Measurements from ENCODE around the gene MS4A13.
"Not testable (repeated sequence)": the region's sequence is repeated elsewhere in the genome, so short reads cannot be mapped to it uniquely, and the experiment has no call there.

The MS4A13 gene

GRCh38 chr11:60528934-60529333 lies 13.7 kb downstream of the MS4A13 start:
- Histone ChIP-seq H3K36me3 (ENCODE audit: control insufficient read depth in 1 of 2, insufficient read depth in 2 of 2, low read length in 2 of 2) (no peaks in the 10 kb centered on the region), H3K27me3 (ENCODE audit: control insufficient read depth in 1 of 2, insufficient read depth in 2 of 2, low read length in 2 of 2) (no peaks in the 10 kb centered on the region), H3K4me1 (ENCODE audit: control insufficient read depth in 1 of 2, insufficient read depth in 2 of 2, low read length in 2 of 2) (no peaks in the 10 kb centered on the region), H3K9ac (ENCODE audit: low read depth in 1 of 2, low read length in 2 of 2) (no peak overlapping the region), H3K27ac (ENCODE audit: low read depth, low read length) (no peak overlapping the region), H3K9me3 (ENCODE audit: control insufficient read depth in 1 of 2, low read length in 2 of 2) (no peaks in the 10 kb centered on the region), H3K4me3 (ENCODE audit: low read depth in 1 of 2, low read length in 2 of 2) (no peak overlapping the region)

DNA sequence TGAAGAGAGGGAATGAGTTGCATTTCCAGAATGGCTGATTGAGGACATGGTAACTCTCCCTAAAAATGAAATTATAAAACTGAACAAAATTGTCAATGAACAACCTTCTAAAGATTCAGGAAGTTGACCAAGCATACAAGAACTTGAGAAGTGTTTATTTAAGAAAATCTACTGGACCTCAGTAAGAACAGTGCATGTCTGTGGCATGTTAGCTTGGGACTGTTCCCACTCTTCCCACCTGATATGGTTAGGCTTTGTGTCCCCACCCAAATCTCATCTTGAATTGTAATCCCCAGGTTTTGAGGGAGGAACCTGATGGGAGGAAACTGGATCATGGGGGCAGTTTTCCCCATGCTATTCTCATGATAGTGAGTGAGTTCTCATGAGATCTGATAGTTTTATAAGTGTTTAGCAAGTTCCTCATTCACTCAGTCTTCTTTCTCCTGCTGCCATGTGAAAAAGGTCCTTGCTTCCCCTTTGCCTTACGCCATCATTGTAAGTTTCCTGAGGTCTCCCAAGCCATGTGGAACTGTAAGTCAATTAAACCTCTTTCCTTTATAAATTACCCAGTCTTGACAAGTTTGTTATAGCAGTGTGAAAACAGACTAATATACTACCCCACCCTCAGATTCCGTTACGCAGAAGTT lies 15.4 kb downstream of the MS4A13 start:
- Histone ChIP-seq H3K27me3 (ENCODE audit: control insufficient read depth in 1 of 2, insufficient read depth in 2 of 2, low read length in 2 of 2) (no peaks in the 10 kb centered on the region), H3K36me3 (ENCODE audit: control insufficient read depth in 1 of 2, insufficient read depth in 2 of 2, low read length in 2 of 2) (no peaks in the 10 kb centered on the region), H3K4me3 (ENCODE audit: low read depth in 1 of 2, low read length in 2 of 2) (no peak overlapping the region), H3K4me1 (ENCODE audit: control insufficient read depth in 1 of 2, insufficient read depth in 2 of 2, low read length in 2 of 2) (no peaks in the 10 kb centered on the region), H3K9me3 (ENCODE audit: control insufficient read depth in 1 of 2, low read length in 2 of 2) (no peaks in the 10 kb centered on the region), H3K9ac (ENCODE audit: low read depth in 1 of 2, low read length in 2 of 2) (no peak overlapping the region), H3K27ac (ENCODE audit: low read depth, low read length) (no peak overlapping the region)

DNA sequence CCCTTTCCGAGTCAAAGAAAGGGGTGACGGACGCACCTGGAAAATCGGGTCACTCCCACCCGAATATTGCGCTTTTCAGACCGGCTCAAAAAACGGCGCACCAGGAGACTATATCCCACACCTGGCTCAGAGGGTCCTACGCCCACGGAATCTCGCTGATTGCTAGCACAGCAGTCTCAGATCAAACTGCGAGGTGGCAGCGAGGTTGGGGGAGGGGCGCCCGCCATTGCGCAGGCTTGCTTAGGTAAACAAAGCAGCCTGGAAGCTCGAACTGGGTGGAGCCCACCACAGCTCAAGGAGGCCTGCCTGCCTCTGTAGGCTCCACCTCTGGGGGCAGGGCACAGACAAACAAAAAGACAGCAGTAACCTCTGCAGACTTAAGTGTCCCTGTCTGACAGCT lies 17.2 kb downstream of the MS4A13 start:
- not testable (repeated sequence) for H3K36me3 ChIP-seq (ENCODE audit: control insufficient read depth in 1 of 2, insufficient read depth in 2 of 2, low read length in 2 of 2); H3K4me3 ChIP-seq (ENCODE audit: low read depth in 1 of 2, low read length in 2 of 2); H3K27ac ChIP-seq (ENCODE audit: low read depth, low read length); H3K4me1 ChIP-seq (ENCODE audit: control insufficient read depth in 1 of 2, insufficient read depth in 2 of 2, low read length in 2 of 2); H3K27me3 ChIP-seq (ENCODE audit: control insufficient read depth in 1 of 2, insufficient read depth in 2 of 2, low read length in 2 of 2); H3K9ac ChIP-seq (ENCODE audit: low read depth in 1 of 2, low read length in 2 of 2); H3K9me3 ChIP-seq (ENCODE audit: control insufficient read depth in 1 of 2, low read length in 2 of 2)

GRCh38 chr11:60538627-60539026 lies 23.4 kb downstream of the MS4A13 start:
- H3K9me3 ChIP-seq (ENCODE audit: control insufficient read depth in 1 of 2, low read length in 2 of 2); H3K27ac ChIP-seq (ENCODE audit: low read depth, low read length); H3K27me3 ChIP-seq (ENCODE audit: control insufficient read depth in 1 of 2, insufficient read depth in 2 of 2, low read length in 2 of 2); H3K36me3 ChIP-seq (ENCODE audit: control insufficient read depth in 1 of 2, insufficient read depth in 2 of 2, low read length in 2 of 2); H3K9ac ChIP-seq (ENCODE audit: low read depth in 1 of 2, low read length in 2 of 2); H3K4me3 ChIP-seq (ENCODE audit: low read depth in 1 of 2, low read length in 2 of 2); H3K4me1 ChIP-seq (ENCODE audit: control insufficient read depth in 1 of 2, insufficient read depth in 2 of 2, low read length in 2 of 2): not testable (repeated sequence)

GRCh38 chr11:60544077-60544476 lies 28.9 kb downstream of the MS4A13 start:
- Histone ChIP-seq H3K9me3 (ENCODE audit: control insufficient read depth in 1 of 2, low read length in 2 of 2) (no peaks in the 10 kb centered on the region), H3K4me1 (ENCODE audit: control insufficient read depth in 1 of 2, insufficient read depth in 2 of 2, low read length in 2 of 2) (no peaks in the 10 kb centered on the region), H3K9ac (ENCODE audit: low read depth in 1 of 2, low read length in 2 of 2) (no peak overlapping the region), H3K27ac (ENCODE audit: low read depth, low read length) (no peak overlapping the region), H3K4me3 (ENCODE audit: low read depth in 1 of 2, low read length in 2 of 2) (no peak overlapping the region), H3K27me3 (ENCODE audit: control insufficient read depth in 1 of 2, insufficient read depth in 2 of 2, low read length in 2 of 2) (no peaks in the 10 kb centered on the region), H3K36me3 (ENCODE audit: control insufficient read depth in 1 of 2, insufficient read depth in 2 of 2, low read length in 2 of 2) (no peaks in the 10 kb centered on the region)

GRCh38 chr11:60561254-60561653 lies 46.1 kb downstream of the MS4A13 start:
- Histone ChIP-seq H3K9me3 (ENCODE audit: control insufficient read depth in 1 of 2, low read length in 2 of 2) (peaks cover 2 to 4% of the 10 kb centered on the region in 2 donors), H3K27me3 (ENCODE audit: control insufficient read depth in 1 of 2, insufficient read depth in 2 of 2, low read length in 2 of 2) (no peaks in the 10 kb centered on the region), H3K4me1 (ENCODE audit: control insufficient read depth in 1 of 2, insufficient read depth in 2 of 2, low read length in 2 of 2) (no peaks in the 10 kb centered on the region), H3K36me3 (ENCODE audit: control insufficient read depth in 1 of 2, insufficient read depth in 2 of 2, low read length in 2 of 2) (no peaks in the 10 kb centered on the region), H3K4me3 (ENCODE audit: low read depth in 1 of 2, low read length in 2 of 2) (no peak overlapping the region), H3K9ac (ENCODE audit: low read depth in 1 of 2, low read length in 2 of 2) (no peak overlapping the region), H3K27ac (ENCODE audit: low read depth, low read length) (no peak overlapping the region)

GRCh38 chr11:60563553-60564235 lies 48.5 kb downstream of the MS4A13 start:
- Histone ChIP-seq H3K27ac (ENCODE audit: low read depth, low read length) (no peak overlapping the region), H3K9me3 (ENCODE audit: control insufficient read depth in 1 of 2, low read length in 2 of 2) (peaks cover 2 to 4% of the 10 kb centered on the region in 2 donors), H3K27me3 (ENCODE audit: control insufficient read depth in 1 of 2, insufficient read depth in 2 of 2, low read length in 2 of 2) (no peaks in the 10 kb centered on the region), H3K4me1 (ENCODE audit: control insufficient read depth in 1 of 2, insufficient read depth in 2 of 2, low read length in 2 of 2) (no peaks in the 10 kb centered on the region), H3K9ac (ENCODE audit: low read depth in 1 of 2, low read length in 2 of 2) (no peak overlapping the region), H3K36me3 (ENCODE audit: control insufficient read depth in 1 of 2, insufficient read depth in 2 of 2, low read length in 2 of 2) (no peaks in the 10 kb centered on the region), H3K4me3 (ENCODE audit: low read depth in 1 of 2, low read length in 2 of 2) (no peak overlapping the region)

- H3K9ac ChIP-seq (ENCODE audit: low read depth in 1 of 2, low read length in 2 of 2): no peak overlapping the region
- H3K27ac ChIP-seq (ENCODE audit: low read depth, low read length): no peak overlapping the region
- H3K4me3 ChIP-seq (ENCODE audit: low read depth in 1 of 2, low read length in 2 of 2): no peak overlapping the region
- no peaks in the 10 kb centered on the region for H3K36me3 ChIP-seq (ENCODE audit: control insufficient read depth in 1 of 2, insufficient read depth in 2 of 2, low read length in 2 of 2)
- no peaks in the 10 kb centered on the region for H3K9me3 ChIP-seq (ENCODE audit: control insufficient read depth in 1 of 2, low read length in 2 of 2)
- no peaks in the 10 kb centered on the region for H3K4me1 ChIP-seq (ENCODE audit: control insufficient read depth in 1 of 2, insufficient read depth in 2 of 2, low read length in 2 of 2)
- no peaks in the 10 kb centered on the region for H3K27me3 ChIP-seq (ENCODE audit: control insufficient read depth in 1 of 2, insufficient read depth in 2 of 2, low read length in 2 of 2)
Measured at GRCh38 chr11:60566776-60567175, 51.6 kb downstream of the MS4A13 start.

DNA sequence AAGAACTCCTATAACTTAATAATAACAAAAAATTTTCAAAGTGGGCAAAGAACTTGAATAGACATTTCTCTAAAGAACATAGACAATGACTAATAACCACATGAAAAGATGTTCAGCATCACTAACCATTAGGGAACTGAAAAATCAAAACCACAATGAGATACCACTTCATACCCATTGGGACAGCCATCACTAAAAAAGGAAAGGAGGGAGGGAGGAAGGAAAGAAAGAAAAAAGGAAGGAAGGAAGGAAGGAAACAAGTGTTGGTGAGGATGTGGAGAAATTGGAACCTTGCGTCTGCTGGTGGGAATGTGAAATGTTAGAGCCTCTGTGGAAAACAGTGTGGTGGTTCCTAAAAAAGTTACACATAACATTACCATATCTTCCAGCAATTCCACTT lies 55.8 kb downstream of the MS4A13 start:
- no peaks in the 10 kb centered on the region for H3K9me3 ChIP-seq (ENCODE audit: control insufficient read depth in 1 of 2, low read length in 2 of 2)
- no peak overlapping the region for H3K27ac ChIP-seq (ENCODE audit: low read depth, low read length)
- H3K4me1 ChIP-seq (ENCODE audit: control insufficient read depth in 1 of 2, insufficient read depth in 2 of 2, low read length in 2 of 2): no peaks in the 10 kb centered on the region
- no peak overlapping the region for H3K4me3 ChIP-seq (ENCODE audit: low read depth in 1 of 2, low read length in 2 of 2)
- H3K36me3 ChIP-seq (ENCODE audit: control insufficient read depth in 1 of 2, insufficient read depth in 2 of 2, low read length in 2 of 2): no peaks in the 10 kb centered on the region
- no peaks in the 10 kb centered on the region for H3K27me3 ChIP-seq (ENCODE audit: control insufficient read depth in 1 of 2, insufficient read depth in 2 of 2, low read length in 2 of 2)
- no peak overlapping the region for H3K9ac ChIP-seq (ENCODE audit: low read depth in 1 of 2, low read length in 2 of 2)

DNA sequence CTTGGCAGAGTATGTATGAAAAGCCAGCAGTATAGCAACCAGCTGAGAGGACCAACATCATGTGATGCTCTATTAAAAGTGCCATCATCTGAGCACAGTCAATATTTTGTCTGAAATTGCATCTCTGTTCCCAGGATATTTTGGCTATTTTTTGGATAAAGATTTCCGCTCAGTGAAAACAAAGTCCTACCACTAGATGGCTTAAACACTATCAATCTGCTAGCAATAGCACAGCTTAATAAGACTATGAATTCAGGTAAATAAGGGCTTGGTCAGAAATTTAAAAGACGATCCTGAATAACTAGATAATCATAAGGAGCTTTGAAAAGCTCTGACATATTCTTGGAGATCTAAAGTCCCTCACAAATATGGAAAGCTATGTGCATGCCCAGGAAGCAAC lies 74.4 kb downstream of the MS4A13 start:
- no peaks in the 10 kb centered on the region for H3K27me3 ChIP-seq (ENCODE audit: control insufficient read depth in 1 of 2, insufficient read depth in 2 of 2, low read length in 2 of 2)
- H3K9me3 ChIP-seq (ENCODE audit: control insufficient read depth in 1 of 2, low read length in 2 of 2): no peaks in the 10 kb centered on the region
- no peaks in the 10 kb centered on the region for H3K4me1 ChIP-seq (ENCODE audit: control insufficient read depth in 1 of 2, insufficient read depth in 2 of 2, low read length in 2 of 2)
- H3K27ac ChIP-seq (ENCODE audit: low read depth, low read length): no peak overlapping the region
- no peak overlapping the region for H3K9ac ChIP-seq (ENCODE audit: low read depth in 1 of 2, low read length in 2 of 2)
- no peaks in the 10 kb centered on the region for H3K36me3 ChIP-seq (ENCODE audit: control insufficient read depth in 1 of 2, insufficient read depth in 2 of 2, low read length in 2 of 2)
- no peak overlapping the region for H3K4me3 ChIP-seq (ENCODE audit: low read depth in 1 of 2, low read length in 2 of 2)
